ENCODE measurements around the gene PPRC1.

GRCh38 chr10:102159051-102159597, 26.3 kb downstream of the PPRC1 start:
- TF ChIP-seq POLR2A (IDR thresholded peaks at IDR 0.05) (no peak), CTCF (IDR thresholded peaks at IDR 0.05) (no peak)

Data from lower leg skin (tissue), 3 donors.